ENCODE results near the gene GLO1. TPM values are rescaled to one million over a fixed set of nuclear protein-coding genes. Genes with fewer than 3 reads are reported as not detected.

GLO1 gene
- total RNA-seq, 1 experiment from 2014 or later: 155 TPM

DNA sequence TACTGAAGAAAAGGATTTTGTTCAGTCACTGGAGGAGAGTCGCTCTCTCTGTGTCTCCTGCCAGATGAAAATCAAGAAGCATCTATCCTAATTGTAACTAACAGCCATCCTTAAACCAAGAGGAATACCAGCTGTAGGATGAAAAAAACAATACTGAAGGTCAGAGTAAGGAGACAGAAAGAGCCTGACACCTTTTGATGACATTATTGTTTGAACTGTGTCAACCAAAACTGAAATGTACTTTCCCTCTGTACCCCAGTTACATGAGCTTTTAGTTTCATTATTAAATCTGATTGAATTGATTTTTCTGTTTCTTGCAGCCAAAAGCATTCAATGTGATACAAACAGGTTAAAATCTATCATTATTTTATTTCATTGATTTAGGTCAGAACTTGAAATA lies 46.0 kb downstream of the GLO1 start:
- intact Hi-C loops (cut with micrococcal nuclease; ENCODE audit: unreplicated experiment): no loop called here
- TF ChIP-seq CTCF (IDR thresholded peaks at IDR 0.05; ENCODE audit: insufficient read depth in 1 of 2, low read depth in 1 of 2, low read length in 1 of 2, severe bottlenecking in 1 of 2, unreplicated experiment in 1 of 2): no peak
- H3K27ac Mint-ChIP-seq (ENCODE audit: unreplicated experiment): no peak overlapping the region
- H3K27me3 ChIP-seq (replicated peaks; ENCODE audit: control insufficient read depth, insufficient read depth, low read length): no peaks in the 10 kb centered on the region
- BruUV-seq (replicated peaks): no TSS peak
- no peak overlapping the region for H3K4me3 ChIP-seq (ENCODE audit: low read depth, low read length)
- POLR2A ChIA-PET: interaction anchor here (0.7 kb wide), 1 partner anchor 8 kb away, joined by 4 read pairs; no protein-coding TSS in a partner anchor
- no peak for DNase-seq
- no peaks in the 10 kb centered on the region for H3K4me1 ChIP-seq
- H3K36me3 Mint-ChIP-seq (ENCODE audit: insufficient read depth, unreplicated experiment): peaks cover 9% of the 10 kb centered on the region
- H3K9me3 Mint-ChIP-seq (ENCODE audit: unreplicated experiment): peaks cover 8% of the 10 kb centered on the region
- H3K4me3 Mint-ChIP-seq (ENCODE audit: unreplicated experiment): no peak overlapping the region
- H3K36me3 ChIP-seq (ENCODE audit: control insufficient read depth, insufficient read depth, low read length): no peaks in the 10 kb centered on the region
- H3K9me3 ChIP-seq: no peaks in the 10 kb centered on the region
- no peaks in the 10 kb centered on the region for H3K4me1 Mint-ChIP-seq (ENCODE audit: low read depth, unreplicated experiment)
- H3K27me3 Mint-ChIP-seq (ENCODE audit: insufficient read depth, unreplicated experiment): no peaks in the 10 kb centered on the region
- CTCF ChIA-PET: interaction anchor here (0.6 kb wide), 1 partner anchor 292 kb away, joined by 6 read pairs; no protein-coding TSS in a partner anchor

DNA sequence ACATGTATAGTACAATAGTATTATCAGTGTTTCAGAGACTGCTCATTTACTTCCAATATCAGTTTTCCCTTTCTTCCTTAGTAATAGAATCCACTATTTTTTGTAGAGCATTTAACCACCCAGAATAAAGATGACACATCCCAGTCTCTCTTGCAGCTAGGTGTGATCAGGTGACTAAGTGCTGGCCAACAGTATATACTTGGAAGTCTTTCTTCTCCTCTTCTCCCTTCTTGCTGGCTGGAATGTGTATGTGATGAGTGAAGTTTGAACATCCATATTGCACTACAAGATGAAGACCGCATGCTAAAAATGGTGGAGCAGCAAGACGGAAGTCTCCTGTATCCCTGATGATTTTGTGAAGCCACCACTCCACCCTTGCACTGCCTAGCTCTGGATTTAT lies 48.7 kb downstream of the GLO1 start:
- Mint-ChIP-seq H3K9me3 (ENCODE audit: unreplicated experiment) (peaks cover 8% of the 10 kb centered on the region), H3K4me1 (ENCODE audit: low read depth, unreplicated experiment) (no peaks in the 10 kb centered on the region), H3K27me3 (ENCODE audit: insufficient read depth, unreplicated experiment) (no peaks in the 10 kb centered on the region), H3K36me3 (ENCODE audit: insufficient read depth, unreplicated experiment) (peaks cover 9% of the 10 kb centered on the region), H3K4me3 (ENCODE audit: unreplicated experiment) (no peak overlapping the region), H3K27ac (ENCODE audit: unreplicated experiment) (no peak overlapping the region)
- no TSS peak for BruUV-seq (replicated peaks)
- Histone ChIP-seq H3K4me1 (no peaks in the 10 kb centered on the region), H3K27me3 (replicated peaks; ENCODE audit: control insufficient read depth, insufficient read depth, low read length) (no peaks in the 10 kb centered on the region), H3K9me3 (peaks cover 6% of the 10 kb centered on the region; the same call in 1 of the 2 replicates), H3K36me3 (ENCODE audit: control insufficient read depth, insufficient read depth, low read length) (no peaks in the 10 kb centered on the region), H3K4me3 (ENCODE audit: low read depth, low read length) (no peak overlapping the region)
- ChIA-PET CTCF (no interaction called here), POLR2A (no interaction called here)
- DNase-seq: no peak
- intact Hi-C loops (cut with micrococcal nuclease; ENCODE audit: unreplicated experiment): no loop called here
- no peak for TF ChIP-seq CTCF (IDR thresholded peaks at IDR 0.05; ENCODE audit: insufficient read depth in 1 of 2, low read depth in 1 of 2, low read length in 1 of 2, severe bottlenecking in 1 of 2, unreplicated experiment in 1 of 2)

DNA sequence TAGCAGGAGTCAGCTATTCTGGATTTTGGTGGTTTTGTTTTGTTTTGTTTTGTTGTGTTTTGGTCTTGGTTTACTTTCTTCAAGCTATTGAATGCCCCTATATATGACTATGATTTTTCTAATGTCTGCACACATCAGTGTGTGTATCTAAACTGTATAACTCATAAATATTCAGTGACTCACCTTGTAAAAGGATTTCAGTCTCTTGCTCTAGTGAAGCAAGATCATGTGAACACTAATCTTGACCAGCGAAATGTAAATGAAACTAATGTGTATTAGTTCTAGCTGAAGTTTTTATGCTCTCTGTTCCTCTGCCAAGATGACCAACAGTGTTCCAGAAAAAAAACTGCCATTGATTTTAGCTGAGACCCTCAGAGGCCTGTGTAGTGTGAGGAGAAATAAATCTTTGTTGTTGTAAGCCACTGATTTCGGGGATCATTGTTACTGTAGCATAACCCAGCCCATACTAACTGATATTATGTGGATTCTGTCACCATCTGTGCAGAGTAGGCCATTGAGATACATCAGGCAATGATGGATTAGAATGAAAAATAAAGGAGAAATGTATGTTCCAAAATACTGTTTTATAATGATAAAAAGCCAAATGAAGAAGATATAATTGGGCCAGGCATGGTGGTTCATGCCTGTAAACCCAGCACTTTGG lies 51.7 kb downstream of the GLO1 start:
- no peaks in the 10 kb centered on the region for H3K4me1 ChIP-seq
- Mint-ChIP-seq H3K9me3 (ENCODE audit: unreplicated experiment) (peaks cover 8% of the 10 kb centered on the region), H3K4me1 (ENCODE audit: low read depth, unreplicated experiment) (peaks cover 5% of the 10 kb centered on the region), H3K27me3 (ENCODE audit: insufficient read depth, unreplicated experiment) (no peaks in the 10 kb centered on the region), H3K4me3 (ENCODE audit: unreplicated experiment) (no peak overlapping the region), H3K27ac (ENCODE audit: unreplicated experiment) (no peak overlapping the region), H3K36me3 (ENCODE audit: insufficient read depth, unreplicated experiment) (peaks cover 9% of the 10 kb centered on the region)
- H3K4me3 ChIP-seq (ENCODE audit: low read depth, low read length): no peak overlapping the region
- ChIA-PET POLR2A (no interaction called here), CTCF (interaction anchor here (0.6 kb wide), 1 partner anchor 12 kb away, joined by 4 read pairs; no protein-coding TSS in a partner anchor)
- no peaks in the 10 kb centered on the region for H3K36me3 ChIP-seq (ENCODE audit: control insufficient read depth, insufficient read depth, low read length)
- no peak for TF ChIP-seq CTCF (IDR thresholded peaks at IDR 0.05; ENCODE audit: insufficient read depth in 1 of 2, low read depth in 1 of 2, low read length in 1 of 2, severe bottlenecking in 1 of 2, unreplicated experiment in 1 of 2)
- no peak for DNase-seq
- intact Hi-C loops (cut with micrococcal nuclease; ENCODE audit: unreplicated experiment): no loop called here
- no TSS peak for BruUV-seq (replicated peaks)
- no peaks in the 10 kb centered on the region for H3K27me3 ChIP-seq (replicated peaks; ENCODE audit: control insufficient read depth, insufficient read depth, low read length)
- H3K9me3 ChIP-seq: peaks cover 6% of the 10 kb centered on the region; the same call in 1 of the 2 replicates

Measured in Caco-2 (cell line).